GM12864 (cell line): ENCODE measurements around the gene SLC35G3.
"Not testable (repeated sequence)": the region's sequence is repeated elsewhere in the genome, so short reads cannot be mapped to it uniquely, and the experiment has no call there.

Experiments used
- DNase-seq: peaks from one replicate; pipeline ENCODE4 v3.0.0-alpha.2; 2011; ENCODE audit warnings: low read depth
- H3K4me3 ChIP-seq: 2 replicates; pipeline ENCODE4 v1.5.1; 2011; ENCODE audit warnings: mild to moderate bottlenecking, low read depth, low read length, control low read depth
- CTCF ChIP-seq: IDR thresholded peaks from 2 replicates; pipeline ENCODE4 v1.5.1; 2011; ENCODE audit warnings: low read depth, mild to moderate bottlenecking, moderate library complexity, low read length, control low read depth, inconsistent platforms; ENCODE audit errors: missing control alignments

The SLC35G3 gene

GRCh38 chr17:35185849-35186248 is 8.3 kb downstream of the SLC35G3 start:
- no peak overlapping the region for H3K4me3 ChIP-seq
- no peak for DNase-seq
- no peak for TF ChIP-seq CTCF

DNA sequence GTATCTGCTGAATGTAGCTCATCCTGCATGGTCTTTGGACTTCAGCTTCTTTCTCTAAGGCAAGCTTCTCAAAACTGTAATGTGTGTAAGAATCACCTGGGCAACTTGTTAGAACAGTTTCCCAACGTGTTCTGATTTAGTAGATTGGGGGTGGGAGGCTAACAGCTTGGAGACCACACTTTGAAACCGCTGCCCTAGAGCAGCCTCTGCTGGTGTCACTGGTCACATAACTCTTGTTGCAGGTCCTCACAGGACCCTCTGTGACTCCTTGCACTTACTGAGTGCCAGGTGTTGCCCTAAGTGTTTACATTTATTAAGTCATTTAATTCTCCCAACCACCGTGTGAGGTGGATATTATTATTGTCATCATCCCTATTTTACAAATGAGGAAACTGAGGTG is 9.9 kb downstream of the SLC35G3 start:
- TF ChIP-seq CTCF, result no peak
- no peak for DNase-seq
- H3K4me3 ChIP-seq, result no peak overlapping the region

- DNase-seq, result no peak
- H3K4me3 ChIP-seq, result no peak overlapping the region
- no peak for TF ChIP-seq CTCF
Observed at GRCh38 chr17:35183332-35183731, 10.9 kb downstream of the SLC35G3 start.

DNA sequence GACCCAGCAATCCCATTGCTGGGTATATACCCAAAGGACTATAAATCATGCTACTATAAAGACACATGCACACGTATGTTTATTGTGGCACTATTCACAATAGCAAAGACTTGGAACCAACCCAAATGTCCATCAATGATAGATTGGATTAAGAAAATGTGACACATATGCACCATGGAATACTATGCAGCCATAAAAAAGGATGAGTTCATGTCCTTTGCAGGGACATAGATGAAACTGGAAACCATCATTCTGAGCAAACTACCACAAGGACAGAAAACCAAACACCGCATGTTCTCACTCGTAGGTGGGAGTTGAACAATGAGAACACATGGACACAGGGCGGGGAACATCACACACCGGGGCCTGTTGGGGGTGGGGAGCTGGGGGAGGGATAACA is 14.8 kb downstream of the SLC35G3 start:
- not testable (repeated sequence) for H3K4me3 ChIP-seq, DNase-seq

- no peak overlapping the region for H3K4me3 ChIP-seq
- DNase-seq, result no peak
- TF ChIP-seq CTCF, result no peak
Observed at GRCh38 chr17:35176897-35177296, 17.3 kb downstream of the SLC35G3 start.

- TF ChIP-seq CTCF, result no peak
- DNase-seq, result no peak
- H3K4me3 ChIP-seq, result no peak overlapping the region
Observed at GRCh38 chr17:35175638-35176415, 18.4 kb downstream of the SLC35G3 start.

DNA sequence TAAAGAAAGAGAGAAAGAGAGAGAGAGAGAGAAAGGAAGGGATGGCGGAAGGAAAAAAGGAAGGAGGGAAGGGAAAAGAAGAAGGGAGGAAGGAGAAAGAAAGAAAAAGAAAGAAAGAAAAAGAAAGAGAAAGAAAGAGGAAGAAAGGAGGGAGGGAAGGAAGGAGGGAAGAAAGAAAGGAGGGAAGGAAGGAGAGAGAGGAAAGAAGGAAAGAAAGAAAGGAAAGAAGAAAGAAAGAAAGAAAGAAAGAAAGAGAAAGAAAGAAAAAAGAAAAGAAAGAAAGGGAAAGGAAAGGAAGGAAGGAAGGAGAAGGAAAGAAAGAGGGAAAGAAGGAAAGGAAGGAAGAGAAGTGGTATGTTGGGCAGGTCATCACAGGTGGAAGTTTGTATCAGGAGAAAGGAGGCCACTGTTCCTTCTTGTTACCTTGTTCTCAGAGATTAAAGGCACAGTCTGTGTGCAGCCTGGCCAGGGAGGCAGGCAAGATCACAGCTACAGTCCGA is 19.3 kb downstream of the SLC35G3 start:
- no peak for TF ChIP-seq CTCF
- no peak overlapping the region for H3K4me3 ChIP-seq
- DNase-seq, result no peak

DNA sequence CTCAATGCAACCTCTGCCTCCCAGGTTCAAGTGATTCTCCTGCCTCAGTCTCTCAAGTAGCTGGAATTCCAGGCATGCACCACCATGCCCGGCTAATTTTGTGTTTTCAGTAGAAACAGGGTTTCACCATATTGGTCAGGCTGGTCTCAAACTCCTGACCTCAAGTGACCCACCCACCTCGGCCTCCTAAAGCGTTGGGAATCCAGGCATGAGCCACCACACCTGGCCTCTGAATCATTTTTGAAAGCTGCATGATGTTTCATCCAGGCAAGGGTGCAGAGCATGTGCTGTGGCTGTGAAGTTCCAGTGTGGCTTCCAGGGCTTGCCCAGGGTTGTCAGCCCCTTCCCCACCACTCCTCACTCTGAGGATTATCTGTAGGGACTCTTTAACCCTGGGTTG is 21.9 kb downstream of the SLC35G3 start:
- DNase-seq, result not testable (repeated sequence)

More for the DNA sequence above, 21.9 kb downstream of the SLC35G3 start:
- H3K4me3 ChIP-seq, result not testable (repeated sequence)
